ENCODE measurements around the gene CBR3.

Gene CBR3

GRCh38 chr21:36167541-36167940 lies 32.7 kb downstream of the CBR3 start:
- H3K9me3 ChIP-seq: no peaks in the 10 kb centered on the region
- no peaks in the 10 kb centered on the region for H3K4me1 ChIP-seq
- no peaks in the 10 kb centered on the region for H3K36me3 ChIP-seq
- DNase-seq: no peak
- H3K4me3 ChIP-seq (ENCODE audit: low read depth, low read length): no peak overlapping the region
- no peaks in the 10 kb centered on the region for H3K27me3 ChIP-seq
- no peak for TF ChIP-seq CTCF (IDR thresholded peaks at IDR 0.05; ENCODE audit: low read depth, low read length)

- Histone ChIP-seq H3K36me3 (no peaks in the 10 kb centered on the region), H3K9me3 (no peaks in the 10 kb centered on the region), H3K4me1 (no peaks in the 10 kb centered on the region), H3K4me3 (ENCODE audit: low read depth, low read length) (no peak overlapping the region), H3K27me3 (no peaks in the 10 kb centered on the region)
- peak; percentile 19; the same call in 1 of the 2 replicates for TF ChIP-seq CTCF (IDR thresholded peaks at IDR 0.05; ENCODE audit: low read depth, low read length)
- no peak for DNase-seq
Measured at GRCh38 chr21:36169470-36170128, 34.7 kb downstream of the CBR3 start.

- no peak for DNase-seq
- Histone ChIP-seq H3K36me3 (no peaks in the 10 kb centered on the region), H3K9me3 (no peaks in the 10 kb centered on the region), H3K4me3 (ENCODE audit: low read depth, low read length) (no peak overlapping the region), H3K4me1 (no peaks in the 10 kb centered on the region), H3K27me3 (no peaks in the 10 kb centered on the region)
- TF ChIP-seq CTCF (IDR thresholded peaks at IDR 0.05; ENCODE audit: low read depth, low read length): no peak
Measured at GRCh38 chr21:36170823-36171222, 35.9 kb downstream of the CBR3 start.

- H3K36me3 ChIP-seq: no peaks in the 10 kb centered on the region
- DNase-seq: no peak
- TF ChIP-seq CTCF (IDR thresholded peaks at IDR 0.05; ENCODE audit: low read depth, low read length): no peak
- no peaks in the 10 kb centered on the region for H3K9me3 ChIP-seq
- H3K27me3 ChIP-seq: no peaks in the 10 kb centered on the region
- no peak overlapping the region for H3K4me3 ChIP-seq (ENCODE audit: low read depth, low read length)
- no peaks in the 10 kb centered on the region for H3K4me1 ChIP-seq
Measured at GRCh38 chr21:36171336-36171735, 36.5 kb downstream of the CBR3 start.

- DNase-seq: no peak
- H3K27me3 ChIP-seq: no peaks in the 10 kb centered on the region
- no peak for TF ChIP-seq CTCF (IDR thresholded peaks at IDR 0.05; ENCODE audit: low read depth, low read length)
- no peaks in the 10 kb centered on the region for H3K9me3 ChIP-seq
- H3K4me3 ChIP-seq (ENCODE audit: low read depth, low read length): no peak overlapping the region
- no peaks in the 10 kb centered on the region for H3K36me3 ChIP-seq
- H3K4me1 ChIP-seq: no peaks in the 10 kb centered on the region
Measured at GRCh38 chr21:36171741-36172331, 37.0 kb downstream of the CBR3 start.

- TF ChIP-seq CTCF (IDR thresholded peaks at IDR 0.05; ENCODE audit: low read depth, low read length): no peak
- Histone ChIP-seq H3K4me1 (no peaks in the 10 kb centered on the region), H3K36me3 (no peaks in the 10 kb centered on the region)
Measured at GRCh38 chr21:36174780-36175179, 39.9 kb downstream of the CBR3 start.

More at GRCh38 chr21:36174780-36175179, 39.9 kb downstream of the CBR3 start:
- no peaks in the 10 kb centered on the region for H3K9me3 ChIP-seq
- no peak for DNase-seq
- no peaks in the 10 kb centered on the region for H3K27me3 ChIP-seq
- no peak overlapping the region for H3K4me3 ChIP-seq (ENCODE audit: low read depth, low read length)
